ENCODE measurements around the gene OPCML. TPM values are rescaled to one million over a fixed set of nuclear protein-coding genes. Genes with fewer than 3 reads are reported as not detected.
A peak's percentile ranks its signal among the peaks of the same experiment; 100 is the strongest.

Gene OPCML
- total and polyA plus RNA-seq, 9 donors: 0.59 to 3.5 (median 1.5) TPM

DNA sequence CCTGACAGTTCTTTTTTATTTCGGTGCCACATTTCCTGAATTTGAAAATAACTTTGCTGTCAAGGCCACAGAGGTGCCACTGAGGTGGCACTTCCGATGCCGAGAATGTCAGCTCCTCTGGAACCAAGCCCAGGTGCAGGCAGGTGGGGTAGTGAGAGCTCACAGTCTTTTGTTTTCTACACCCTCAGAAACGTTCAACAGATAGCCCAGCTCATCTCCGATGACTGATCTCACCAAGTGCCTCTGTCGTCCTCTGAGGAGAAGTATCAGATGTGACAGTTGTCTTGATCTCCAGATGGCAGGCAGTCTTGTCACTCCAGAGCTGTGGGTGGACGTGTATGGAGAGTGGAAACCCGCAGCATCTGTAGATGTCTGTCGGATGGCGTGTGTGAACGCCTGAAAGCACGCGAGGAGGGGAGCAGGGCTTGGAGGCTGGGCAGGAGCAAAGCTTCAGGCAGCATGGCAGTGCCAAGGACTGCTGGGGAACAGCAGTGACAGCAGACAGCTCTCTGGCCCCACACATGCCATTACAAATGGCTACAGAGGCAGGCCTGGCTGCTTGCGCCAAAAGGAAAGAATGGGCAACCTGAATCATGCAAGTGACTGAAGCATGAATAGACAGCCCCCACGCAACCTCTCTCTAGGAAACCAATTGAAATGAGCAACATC, 877.0 kb downstream of the OPCML start:
- Histone ChIP-seq H3K4me3 (ENCODE audit: low read length) (no peak overlapping the region), H3K4me1 (ENCODE audit: control insufficient read depth, insufficient read depth, low read length) (no peaks in the 10 kb centered on the region), H3K36me3 (ENCODE audit: control insufficient read depth, insufficient read depth, low read length) (no peaks in the 10 kb centered on the region), H3K27ac (ENCODE audit: low read length) (no peak overlapping the region), H3K27me3 (ENCODE audit: control insufficient read depth, insufficient read depth, low read length) (peaks cover 2% of the 10 kb centered on the region), H3K9me3 (replicated peaks; ENCODE audit: control insufficient read depth, low read depth, low read length) (no peaks in the 10 kb centered on the region)
- 91% methylated on average over 8 of the region's 15 CpGs for WGBS (ENCODE audit: insufficient coverage)
- no peak for DNase-seq

DNA sequence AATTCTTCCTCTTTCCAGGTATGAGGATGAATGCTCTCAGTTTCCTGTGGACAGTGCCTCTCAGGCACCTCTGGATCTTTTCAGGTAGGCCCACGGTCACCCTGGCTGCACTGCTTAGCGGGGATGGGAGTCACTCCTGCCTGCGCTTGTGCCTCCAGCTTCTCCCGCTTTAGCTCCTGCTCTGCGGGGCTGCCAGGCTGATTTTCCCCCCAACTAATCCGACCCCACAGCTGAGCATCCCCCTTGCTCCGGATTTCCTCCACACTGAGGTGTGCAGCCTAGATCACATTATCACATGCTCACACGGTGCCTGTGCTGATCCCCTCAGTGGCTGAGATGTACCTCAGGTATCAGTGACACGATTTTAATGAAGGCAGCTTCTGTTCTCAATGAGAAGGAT, 879.1 kb downstream of the OPCML start:
- Histone ChIP-seq H3K4me3 (ENCODE audit: low read length) (no peak overlapping the region), H3K27me3 (ENCODE audit: control insufficient read depth, insufficient read depth, low read length) (peaks cover 2% of the 10 kb centered on the region), H3K9me3 (replicated peaks; ENCODE audit: control insufficient read depth, low read depth, low read length) (no peaks in the 10 kb centered on the region), H3K27ac (ENCODE audit: low read length) (no peak overlapping the region), H3K4me1 (ENCODE audit: control insufficient read depth, insufficient read depth, low read length) (no peaks in the 10 kb centered on the region), H3K36me3 (ENCODE audit: control insufficient read depth, insufficient read depth, low read length) (no peaks in the 10 kb centered on the region)
- no peak for DNase-seq
- WGBS (ENCODE audit: insufficient coverage): 64% methylated on average over 8 of the region's 9 CpGs

DNA sequence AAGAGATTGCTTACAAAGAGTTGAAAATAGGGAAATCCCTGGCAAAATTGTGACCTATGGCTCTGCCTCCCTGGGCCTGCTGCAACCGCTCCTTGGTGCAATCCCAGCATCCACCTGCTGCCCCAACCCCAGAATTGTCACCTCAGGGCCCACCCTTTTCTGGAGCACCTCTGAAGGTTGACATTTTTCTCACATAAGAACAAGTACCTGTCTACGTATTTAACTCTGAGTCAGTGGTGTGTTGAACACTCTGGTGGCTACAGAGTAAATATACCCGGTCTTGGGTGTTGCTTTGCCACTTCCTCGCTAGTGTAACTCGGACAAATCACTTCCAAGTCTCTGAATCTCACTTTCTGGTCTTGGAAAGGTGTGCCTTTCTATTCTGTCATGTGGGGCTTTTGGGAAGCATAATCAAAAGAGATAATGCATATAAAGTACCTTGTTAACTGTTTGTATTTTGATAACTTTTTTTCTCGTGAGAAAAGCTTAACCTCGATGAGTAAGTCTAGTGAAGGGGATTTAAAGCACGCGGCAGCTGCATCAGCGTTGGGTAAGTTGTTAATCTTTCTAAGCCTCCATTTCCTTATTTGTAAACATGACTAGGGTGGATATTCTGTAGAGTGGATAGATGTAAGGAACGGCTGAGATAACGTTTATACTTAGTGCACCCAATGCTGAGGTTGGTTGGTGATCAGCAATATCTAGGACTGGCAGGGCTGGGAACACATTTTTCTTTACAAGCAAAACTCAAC, 881.2 kb downstream of the OPCML start:
- Histone ChIP-seq H3K9me3 (replicated peaks; ENCODE audit: control insufficient read depth, low read depth, low read length) (no peaks in the 10 kb centered on the region), H3K27ac (ENCODE audit: low read length) (no peak overlapping the region), H3K36me3 (ENCODE audit: control insufficient read depth, insufficient read depth, low read length) (no peaks in the 10 kb centered on the region), H3K4me1 (ENCODE audit: control insufficient read depth, insufficient read depth, low read length) (no peaks in the 10 kb centered on the region), H3K4me3 (ENCODE audit: low read length) (no peak overlapping the region), H3K27me3 (ENCODE audit: control insufficient read depth, insufficient read depth, low read length) (peaks cover 2% of the 10 kb centered on the region)
- no peak for DNase-seq
- WGBS (ENCODE audit: insufficient coverage): 100% methylated on average over 1 of the region's 12 CpGs

DNA sequence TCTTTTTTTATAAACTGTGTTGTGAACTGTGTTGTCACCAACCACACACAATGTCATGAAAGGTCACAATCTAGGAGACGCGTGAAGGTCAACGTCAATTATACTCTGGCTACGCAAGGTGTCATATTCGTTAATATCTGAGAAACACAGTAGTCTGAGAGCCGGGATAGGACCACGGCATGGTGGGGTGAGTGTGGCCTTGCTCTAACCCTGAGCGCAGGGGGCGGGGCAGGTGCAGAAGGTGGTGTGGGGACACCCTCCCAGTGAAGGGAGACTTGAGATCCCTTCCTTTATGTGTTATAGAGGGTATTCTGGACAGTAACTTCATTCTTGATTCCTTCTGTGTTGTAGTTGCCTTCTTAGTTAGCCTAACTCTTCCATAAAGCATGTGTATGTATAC, 883.0 kb downstream of the OPCML start:
- no peaks in the 10 kb centered on the region for H3K27me3 ChIP-seq (ENCODE audit: control insufficient read depth, insufficient read depth, low read length)
- no peaks in the 10 kb centered on the region for H3K4me1 ChIP-seq (ENCODE audit: control insufficient read depth, insufficient read depth, low read length)
- H3K27ac ChIP-seq (ENCODE audit: low read length): no peak overlapping the region
- no peaks in the 10 kb centered on the region for H3K9me3 ChIP-seq (replicated peaks; ENCODE audit: control insufficient read depth, low read depth, low read length)
- H3K4me3 ChIP-seq (ENCODE audit: low read length): no peak overlapping the region
- WGBS (ENCODE audit: insufficient coverage): 80% methylated on average over 6 of the region's 9 CpGs
- DNase-seq: no peak
- H3K36me3 ChIP-seq (ENCODE audit: control insufficient read depth, insufficient read depth, low read length): no peaks in the 10 kb centered on the region

DNA sequence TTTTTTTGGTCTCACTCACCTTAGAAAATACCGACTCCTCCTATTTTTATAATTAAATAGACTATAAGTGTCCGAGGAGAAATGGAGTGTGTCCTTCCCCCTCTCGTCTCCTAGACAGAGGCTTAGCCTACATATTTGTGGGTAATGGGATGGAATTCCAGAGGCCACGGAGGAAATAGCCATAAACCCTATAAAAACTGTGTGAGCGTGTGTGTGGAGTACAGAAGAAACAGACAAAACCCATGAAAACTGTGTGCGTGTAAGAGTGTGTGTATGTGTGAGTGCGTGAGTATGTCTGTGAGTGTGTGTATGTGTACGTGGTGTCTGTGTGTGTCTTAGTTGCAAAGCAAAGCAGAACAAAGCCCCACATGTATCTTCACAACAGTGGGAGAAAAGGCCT, 883.5 kb downstream of the OPCML start:
- Histone ChIP-seq H3K9me3 (replicated peaks; ENCODE audit: control insufficient read depth, low read depth, low read length) (no peaks in the 10 kb centered on the region), H3K36me3 (ENCODE audit: control insufficient read depth, insufficient read depth, low read length) (no peaks in the 10 kb centered on the region), H3K4me1 (ENCODE audit: control insufficient read depth, insufficient read depth, low read length) (no peaks in the 10 kb centered on the region), H3K27me3 (ENCODE audit: control insufficient read depth, insufficient read depth, low read length) (no peaks in the 10 kb centered on the region), H3K27ac (ENCODE audit: low read length) (no peak overlapping the region), H3K4me3 (ENCODE audit: low read length) (no peak overlapping the region)
- WGBS (ENCODE audit: insufficient coverage): 73% methylated on average over 2 of the region's 8 CpGs
- DNase-seq: no peak

DNA sequence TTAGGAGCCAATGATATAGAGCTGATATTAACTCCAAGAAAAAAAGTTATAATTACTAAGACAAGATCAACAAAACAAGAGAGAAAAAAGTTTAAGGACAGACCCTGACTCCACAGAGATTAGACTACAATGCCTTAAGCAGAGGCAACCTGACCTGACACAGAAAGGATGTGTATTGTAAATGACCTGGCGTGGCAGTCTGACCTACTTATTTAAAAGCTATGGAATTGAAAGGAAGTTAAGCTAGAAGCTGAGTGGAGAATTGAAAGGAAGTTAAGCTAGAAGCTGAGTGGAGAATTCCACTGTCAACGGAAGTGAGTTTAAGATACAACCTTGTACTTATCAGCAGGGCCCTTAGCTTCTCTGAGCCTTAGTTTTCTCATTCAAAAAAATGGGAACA, 885.4 kb downstream of the OPCML start:
- 50% methylated on average over 1 of the region's 2 CpGs for WGBS (ENCODE audit: insufficient coverage)
- H3K9me3 ChIP-seq (replicated peaks; ENCODE audit: control insufficient read depth, low read depth, low read length): no peaks in the 10 kb centered on the region
- H3K27me3 ChIP-seq (ENCODE audit: control insufficient read depth, insufficient read depth, low read length): peaks cover 3% of the 10 kb centered on the region
- peak; percentile 13 for DNase-seq
- H3K4me3 ChIP-seq (ENCODE audit: low read length): no peak overlapping the region
- H3K36me3 ChIP-seq (ENCODE audit: control insufficient read depth, insufficient read depth, low read length): no peaks in the 10 kb centered on the region
- H3K4me1 ChIP-seq (ENCODE audit: control insufficient read depth, insufficient read depth, low read length): no peaks in the 10 kb centered on the region
- H3K27ac ChIP-seq (ENCODE audit: low read length): no peak overlapping the region

DNA sequence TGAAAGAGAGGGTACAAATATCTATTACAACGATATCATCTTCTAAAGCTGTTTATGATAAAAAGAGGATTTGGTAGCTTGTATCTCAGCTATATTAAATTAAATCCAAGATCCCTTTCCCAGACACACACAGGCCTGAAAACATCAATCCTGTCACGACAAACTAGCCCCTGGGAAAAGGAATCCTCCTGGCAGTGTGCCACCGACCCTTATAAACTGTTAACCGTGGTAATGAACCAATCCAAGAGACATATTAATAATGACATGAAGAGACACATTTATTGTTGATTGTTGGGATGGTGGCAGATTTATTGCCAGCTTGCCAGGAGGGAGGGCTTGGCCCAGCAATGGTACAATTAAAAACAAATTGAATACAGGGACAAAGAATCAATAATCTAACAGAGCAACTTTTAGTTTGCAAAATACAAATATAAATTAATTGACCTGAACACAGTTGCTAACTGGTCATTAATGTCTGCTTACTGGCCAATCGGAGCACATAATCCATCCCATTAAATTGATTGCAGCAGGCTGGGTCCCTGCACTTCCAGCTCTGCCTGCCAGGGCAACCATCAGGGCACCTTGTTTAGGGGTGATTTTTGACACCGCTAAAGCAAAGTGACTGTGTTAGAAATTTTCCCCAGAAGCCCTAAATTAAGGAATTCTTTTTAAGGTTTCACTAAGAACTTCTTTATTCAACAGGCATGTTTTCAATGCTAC, 887.6 kb downstream of the OPCML start:
- WGBS (ENCODE audit: insufficient coverage): 29% methylated on average over 1 of the region's 6 CpGs
- Histone ChIP-seq H3K27ac (ENCODE audit: low read length) (no peak overlapping the region), H3K27me3 (ENCODE audit: control insufficient read depth, insufficient read depth, low read length) (peaks cover 3% of the 10 kb centered on the region), H3K9me3 (replicated peaks; ENCODE audit: control insufficient read depth, low read depth, low read length) (no peaks in the 10 kb centered on the region), H3K4me3 (ENCODE audit: low read length) (no peak overlapping the region), H3K4me1 (ENCODE audit: control insufficient read depth, insufficient read depth, low read length) (no peaks in the 10 kb centered on the region), H3K36me3 (ENCODE audit: control insufficient read depth, insufficient read depth, low read length) (no peaks in the 10 kb centered on the region)
- no peak for DNase-seq

DNA sequence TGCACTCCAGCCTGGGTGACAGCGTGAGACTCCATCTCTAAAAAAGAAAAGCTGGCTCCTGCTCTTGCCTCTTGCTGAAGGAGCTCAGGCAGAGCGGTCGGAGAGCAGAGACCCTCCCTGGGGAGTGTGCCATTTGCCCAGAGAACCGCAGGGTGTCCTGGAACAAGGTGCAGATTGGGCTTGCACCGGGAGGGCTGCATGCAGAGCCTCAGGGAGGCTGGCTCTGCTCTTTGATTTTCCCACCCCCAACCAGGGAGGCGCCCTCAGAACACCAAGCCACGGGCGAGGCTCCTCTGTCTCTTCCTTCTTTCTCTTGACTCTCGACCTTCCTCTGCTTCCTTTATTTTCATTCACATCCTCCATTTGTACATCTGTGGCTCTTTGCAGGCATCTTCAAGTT, 889.1 kb downstream of the OPCML start:
- no peak overlapping the region for H3K4me3 ChIP-seq (ENCODE audit: low read length)
- H3K36me3 ChIP-seq (ENCODE audit: control insufficient read depth, insufficient read depth, low read length): no peaks in the 10 kb centered on the region
- no peaks in the 10 kb centered on the region for H3K9me3 ChIP-seq (replicated peaks; ENCODE audit: control insufficient read depth, low read depth, low read length)
- WGBS (ENCODE audit: insufficient coverage): 60% methylated on average over 9 of the region's 9 CpGs
- no peaks in the 10 kb centered on the region for H3K4me1 ChIP-seq (ENCODE audit: control insufficient read depth, insufficient read depth, low read length)
- DNase-seq: no peak
- H3K27me3 ChIP-seq (ENCODE audit: control insufficient read depth, insufficient read depth, low read length): peaks cover 3% of the 10 kb centered on the region
- H3K27ac ChIP-seq (ENCODE audit: low read length): no peak overlapping the region

DNA sequence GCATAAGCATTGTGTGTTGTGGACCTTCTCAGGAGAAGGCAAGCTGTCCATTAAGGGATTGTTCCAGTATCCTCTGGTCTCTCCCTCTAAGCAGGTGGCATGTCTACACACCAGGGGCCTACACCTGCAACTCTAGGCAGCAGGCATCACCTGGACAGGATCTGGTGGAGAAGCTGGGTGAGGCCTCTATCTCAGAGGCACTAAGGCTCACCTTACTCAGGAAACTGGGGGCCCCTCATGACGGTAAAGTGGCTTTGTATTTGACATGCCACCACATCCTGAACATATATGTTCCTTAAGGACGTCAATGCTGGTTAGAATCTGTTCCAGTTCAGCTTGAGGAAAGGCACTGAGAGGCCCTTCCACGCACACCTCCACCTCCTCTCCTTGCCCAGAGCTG, 891.3 kb downstream of the OPCML start:
- Histone ChIP-seq H3K4me1 (ENCODE audit: control insufficient read depth, insufficient read depth, low read length) (no peaks in the 10 kb centered on the region), H3K36me3 (ENCODE audit: control insufficient read depth, insufficient read depth, low read length) (no peaks in the 10 kb centered on the region), H3K4me3 (ENCODE audit: low read length) (no peak overlapping the region), H3K27me3 (ENCODE audit: control insufficient read depth, insufficient read depth, low read length) (peaks cover 3% of the 10 kb centered on the region), H3K27ac (ENCODE audit: low read length) (no peak overlapping the region), H3K9me3 (replicated peaks; ENCODE audit: control insufficient read depth, low read depth, low read length) (no peaks in the 10 kb centered on the region)
- 61% methylated on average over 3 of the region's 3 CpGs for WGBS (ENCODE audit: insufficient coverage)
- no peak for DNase-seq

DNA sequence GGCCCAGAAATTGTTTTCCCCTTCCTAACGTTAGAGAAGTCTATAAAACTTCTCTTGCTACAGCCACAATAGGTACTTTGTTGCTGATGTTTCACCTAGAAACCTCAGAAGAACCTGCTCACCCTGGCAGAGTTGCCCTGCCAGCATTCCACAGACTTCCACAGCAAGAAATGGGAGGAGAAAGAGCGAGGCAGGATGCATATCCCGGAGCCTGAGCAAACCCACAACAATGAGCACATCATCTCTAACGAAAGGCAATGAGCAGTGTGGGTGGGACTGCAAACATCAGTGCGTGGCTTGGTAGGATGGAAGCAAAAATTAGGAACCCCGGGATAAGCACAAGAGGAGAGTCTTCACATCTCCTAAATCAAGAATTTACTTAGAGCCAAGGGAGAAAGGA, 892.3 kb downstream of the OPCML start:
- Histone ChIP-seq H3K9me3 (replicated peaks; ENCODE audit: control insufficient read depth, low read depth, low read length) (no peaks in the 10 kb centered on the region), H3K27me3 (ENCODE audit: control insufficient read depth, insufficient read depth, low read length) (peaks cover 3% of the 10 kb centered on the region), H3K36me3 (ENCODE audit: control insufficient read depth, insufficient read depth, low read length) (no peaks in the 10 kb centered on the region), H3K4me3 (ENCODE audit: low read length) (no peak overlapping the region), H3K27ac (ENCODE audit: low read length) (no peak overlapping the region), H3K4me1 (ENCODE audit: control insufficient read depth, insufficient read depth, low read length) (no peaks in the 10 kb centered on the region)
- WGBS (ENCODE audit: insufficient coverage): no CpG with 5 or more reads among the region's 6 CpGs
- DNase-seq: no peak

Measured in muscle of leg (tissue), 11 donors.